ENCODE results near the gene TMCO4. TPM values are rescaled to one million over a fixed set of nuclear protein-coding genes. Genes with fewer than 3 reads are reported as not detected.

The TMCO4 gene
- polyA plus RNA-seq, 1 experiment: 10.1 TPM

DNA sequence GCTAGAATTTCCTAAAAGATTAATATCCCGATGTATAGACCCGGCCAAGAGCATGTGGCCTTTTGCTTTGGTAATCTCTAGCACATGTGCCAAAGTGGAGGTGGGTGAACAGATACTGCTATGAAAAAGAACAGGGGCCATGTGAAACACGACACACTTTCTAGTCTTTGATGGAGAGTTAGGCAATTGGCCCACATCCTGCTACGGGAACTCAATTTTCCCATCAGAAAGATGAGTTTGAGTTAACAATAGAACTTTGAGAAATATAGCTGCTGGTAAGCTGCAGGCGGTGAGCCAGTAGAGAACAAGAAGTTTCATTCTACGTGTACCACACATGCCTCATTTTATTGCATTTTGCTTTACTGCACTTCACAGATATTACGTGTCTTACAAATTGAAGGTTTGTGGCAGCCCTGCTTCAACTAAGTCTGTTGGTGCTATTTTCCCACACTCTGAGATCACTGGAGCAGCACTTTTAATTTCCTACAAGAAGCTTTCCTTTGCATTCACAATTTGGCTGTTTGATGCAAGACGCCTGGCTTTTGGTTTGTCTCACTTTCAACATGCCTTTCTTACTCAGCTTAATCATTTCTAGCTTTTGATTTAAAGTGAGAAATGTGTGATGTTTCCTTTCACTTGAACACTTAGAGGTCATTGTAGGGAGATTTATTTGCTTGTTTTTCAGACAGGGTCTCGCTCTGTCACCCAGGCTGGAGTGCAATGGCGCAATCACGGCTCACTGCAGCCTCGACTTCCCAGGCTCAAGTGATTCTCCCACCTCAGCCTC lies 88.7 kb downstream of the TMCO4 start:
- DNase-seq (ENCODE audit: low read depth, low spot score): no peak
- Histone ChIP-seq H3K4me3 (ENCODE audit: low read depth, low read length) (no peak overlapping the region), H3K27ac (ENCODE audit: low read depth, low read length) (no peak overlapping the region), H3K27me3 (ENCODE audit: control insufficient read depth, insufficient read depth, low read length) (no peaks in the 10 kb centered on the region), H3K9me3 (ENCODE audit: control insufficient read depth, insufficient read depth, low read length) (no peaks in the 10 kb centered on the region)
- POLR2A ChIA-PET: no interaction called here
- TF ChIP-seq, protein P1, sequence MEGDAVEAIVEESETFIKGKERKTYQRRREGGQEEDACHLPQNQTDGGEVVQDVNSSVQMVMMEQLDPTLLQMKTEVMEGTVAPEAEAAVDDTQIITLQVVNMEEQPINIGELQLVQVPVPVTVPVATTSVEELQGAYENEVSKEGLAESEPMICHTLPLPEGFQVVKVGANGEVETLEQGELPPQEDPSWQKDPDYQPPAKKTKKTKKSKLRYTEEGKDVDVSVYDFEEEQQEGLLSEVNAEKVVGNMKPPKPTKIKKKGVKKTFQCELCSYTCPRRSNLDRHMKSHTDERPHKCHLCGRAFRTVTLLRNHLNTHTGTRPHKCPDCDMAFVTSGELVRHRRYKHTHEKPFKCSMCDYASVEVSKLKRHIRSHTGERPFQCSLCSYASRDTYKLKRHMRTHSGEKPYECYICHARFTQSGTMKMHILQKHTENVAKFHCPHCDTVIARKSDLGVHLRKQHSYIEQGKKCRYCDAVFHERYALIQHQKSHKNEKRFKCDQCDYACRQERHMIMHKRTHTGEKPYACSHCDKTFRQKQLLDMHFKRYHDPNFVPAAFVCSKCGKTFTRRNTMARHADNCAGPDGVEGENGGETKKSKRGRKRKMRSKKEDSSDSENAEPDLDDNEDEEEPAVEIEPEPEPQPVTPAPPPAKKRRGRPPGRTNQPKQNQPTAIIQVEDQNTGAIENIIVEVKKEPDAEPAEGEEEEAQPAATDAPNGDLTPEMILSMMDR (IDR thresholded peaks at IDR 0.05; ENCODE audit: low read depth, low read length): no peak
- CTCF ChIA-PET: no interaction called here

DNA sequence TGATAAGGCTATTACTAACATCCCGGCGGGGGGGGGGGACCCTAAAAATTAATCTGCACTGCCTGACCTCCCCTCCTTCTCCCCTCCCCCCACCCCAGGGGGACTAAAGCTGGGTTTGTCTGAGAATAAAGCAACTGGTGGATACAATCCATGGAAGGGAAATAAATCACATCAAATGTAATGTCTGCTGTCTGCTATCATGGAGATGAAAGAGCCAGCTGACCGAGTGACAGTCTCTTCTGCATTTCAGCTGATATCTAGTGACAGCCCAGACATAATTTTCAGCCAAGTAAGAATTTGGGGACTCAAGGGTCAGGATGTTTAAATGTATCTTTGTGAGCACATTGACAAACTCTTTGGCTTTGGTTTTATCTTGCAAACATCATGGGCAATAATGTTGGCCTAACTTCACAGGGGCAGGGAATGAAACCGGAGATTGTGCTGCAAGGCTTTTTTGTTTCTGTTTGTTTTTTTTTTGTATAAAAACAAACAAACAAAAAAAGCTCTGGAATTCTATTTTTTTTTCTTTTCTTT lies 90.4 kb downstream of the TMCO4 start:
- Histone ChIP-seq H3K9me3 (ENCODE audit: control insufficient read depth, insufficient read depth, low read length) (no peaks in the 10 kb centered on the region), H3K27ac (ENCODE audit: low read depth, low read length) (no peak overlapping the region), H3K4me3 (ENCODE audit: low read depth, low read length) (no peak overlapping the region), H3K27me3 (ENCODE audit: control insufficient read depth, insufficient read depth, low read length) (no peaks in the 10 kb centered on the region)
- ChIA-PET POLR2A (interaction anchor here (0.6 kb wide), 1 partner anchor 88 kb away, joined by 9 read pairs; no protein-coding TSS in a partner anchor), CTCF (interaction anchor here (0.7 to 1.9 kb wide), 2 partner anchors 47 to 111 kb away, joined by 4 to 7 read pairs; no protein-coding TSS in a partner anchor)
- TF ChIP-seq, protein P1 (IDR thresholded peaks at IDR 0.05; ENCODE audit: low read depth, low read length): no peak
- DNase-seq (ENCODE audit: low read depth, low spot score): no peak

DNA sequence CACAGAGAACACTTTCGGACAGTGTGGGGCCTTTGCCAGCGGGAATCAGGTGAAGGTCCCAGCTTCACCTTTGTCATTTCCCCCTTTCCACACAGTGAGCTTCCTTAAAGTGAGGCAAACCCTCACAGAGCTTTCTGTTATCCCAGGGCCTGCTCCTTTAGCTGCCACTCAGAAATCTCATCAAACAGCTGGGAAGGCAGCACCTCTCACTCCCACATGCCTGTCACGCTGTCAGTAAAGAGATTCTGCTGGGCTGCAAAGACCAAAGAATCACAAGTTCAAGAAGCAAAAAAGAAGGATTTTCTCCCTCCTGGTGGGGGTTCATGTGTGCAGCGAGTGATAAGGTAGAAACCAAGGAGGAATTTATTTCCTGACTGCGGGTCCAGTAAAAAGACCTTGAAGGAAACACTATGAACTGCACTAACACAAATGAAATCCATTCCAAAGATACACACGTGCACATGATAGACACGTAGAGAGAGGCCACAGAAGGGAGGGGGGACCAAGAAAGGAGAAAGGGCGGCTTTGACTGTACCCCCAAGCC lies 91.1 kb downstream of the TMCO4 start:
- TF ChIP-seq, protein P1 (IDR thresholded peaks at IDR 0.05; ENCODE audit: low read depth, low read length): no peak
- POLR2A ChIA-PET: no interaction called here
- CTCF ChIA-PET: interaction anchor here (1.9 kb wide), 1 partner anchor 47 kb away, joined by 7 read pairs; no protein-coding TSS in a partner anchor
- DNase-seq (ENCODE audit: low read depth, low spot score): no peak
- Histone ChIP-seq H3K27me3 (ENCODE audit: control insufficient read depth, insufficient read depth, low read length) (no peaks in the 10 kb centered on the region), H3K9me3 (ENCODE audit: control insufficient read depth, insufficient read depth, low read length) (no peaks in the 10 kb centered on the region), H3K4me3 (ENCODE audit: low read depth, low read length) (no peak overlapping the region), H3K27ac (ENCODE audit: low read depth, low read length) (no peak overlapping the region)

- POLR2A ChIA-PET: interaction anchor here (0.6 kb wide), 1 partner anchor 802 kb away, joined by 3 read pairs; the partner anchor contains the start of gene MUL1
- DNase-seq (ENCODE audit: low read depth, low spot score): no peak
- CTCF ChIA-PET: interaction anchor here (0.6 to 4.2 kb wide), 4 partner anchors 9 to 211 kb away, joined by 7 to 142 read pairs (median 38); partner anchors contain the start of gene HTR6
- Histone ChIP-seq H3K4me3 (ENCODE audit: low read depth, low read length) (no peak overlapping the region), H3K27me3 (ENCODE audit: control insufficient read depth, insufficient read depth, low read length) (no peaks in the 10 kb centered on the region), H3K27ac (ENCODE audit: low read depth, low read length) (no peak overlapping the region), H3K9me3 (ENCODE audit: control insufficient read depth, insufficient read depth, low read length) (no peaks in the 10 kb centered on the region)
- TF ChIP-seq, protein P1 (IDR thresholded peaks at IDR 0.05; ENCODE audit: low read depth, low read length): no peak
Measured at GRCh38 chr1:19706136-19706535, 93.6 kb downstream of the TMCO4 start.
